ENCODE results near the gene CRB2. TPM values are rescaled to one million over a fixed set of nuclear protein-coding genes. Genes with fewer than 3 reads are reported as not detected.

Gene CRB2
- total RNA-seq (not detected in 2 replicates), polyA plus RNA-seq (not detected in 2 replicates), polyA minus RNA-seq (not detected in 2 replicates), Bru-seq, nascent RNA (not detected), BruChase-seq, experiment 1, labeled RNA remaining after a 6-hour chase (not detected), BruChase-seq, experiment 2, labeled RNA remaining after a 2-hour chase (not detected)
- not detected in 2 replicates for polyA plus RNA-seq (2011; cell fraction: cytosol; rRNA removed)
- polyA plus RNA-seq (2011; cell fraction: nucleus; rRNA removed), result not detected in 2 replicates
- not detected in 2 replicates for polyA plus RNA-seq (2012)
- not detected for polyA minus RNA-seq (2011; cell fraction: cytosol; rRNA and poly(A)+ RNA removed)
- not detected in 2 replicates for polyA minus RNA-seq (2011; cell fraction: nucleus; rRNA and poly(A)+ RNA removed)
- long read RNA-seq, result 0 reads

DNA sequence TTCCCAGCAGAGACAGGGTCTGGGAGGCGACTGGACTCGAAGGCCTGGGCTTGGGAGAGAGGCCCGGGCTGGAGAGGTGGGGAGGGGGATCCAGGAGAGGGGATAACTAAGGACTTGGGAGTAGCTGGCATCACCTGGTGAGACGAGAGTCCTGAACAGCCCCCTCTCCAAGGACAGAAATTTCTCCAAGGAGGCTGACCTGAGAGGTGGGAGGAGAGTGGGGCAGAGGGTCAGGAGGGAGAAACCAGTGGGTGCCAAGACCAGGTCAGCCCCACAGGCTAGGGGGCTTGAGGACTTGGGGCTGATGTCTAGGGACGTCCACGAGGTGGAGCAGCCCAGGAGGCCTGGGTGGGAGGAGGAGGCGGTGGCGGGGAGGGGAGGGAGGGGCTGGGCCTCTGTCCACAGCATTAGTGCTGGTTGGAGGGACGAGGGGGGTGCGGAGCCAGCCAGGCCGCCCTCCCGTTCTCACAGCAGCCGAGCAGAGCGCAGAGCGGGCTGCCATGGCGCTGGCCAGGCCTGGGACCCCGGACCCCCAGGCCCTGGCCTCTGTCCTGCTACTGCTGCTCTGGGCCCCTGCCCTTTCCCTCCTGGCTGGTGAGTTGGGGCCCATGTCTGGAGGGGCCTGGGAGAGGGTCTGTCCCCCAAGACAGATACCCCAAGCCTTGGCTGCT, at the start of gene CRB2:
Gene CRB2 (plus strand): TSS at position 437 of the 671 bp plus-strand sequence. CDS start 64 bp downstream, at position 501.
- no peaks in the 10 kb centered on the region for H3K36me3 ChIP-seq (ENCODE audit: control insufficient read depth in 2 of 2, extremely low read depth in 1 of 2, insufficient read depth in 2 of 2, low read length in 2 of 2)
- dilution Hi-C loops (cut with MboI; ENCODE audit: extremely low pct_ligation_motif_present, low sequenced_read_pairs) (no loop called here), intact Hi-C loops (cut with micrococcal nuclease) (no loop called here)
- no peaks in the 10 kb centered on the region for H3K9me3 ChIP-seq (replicated peaks; ENCODE audit: control insufficient read depth, insufficient read depth, low read length)
- no peak within 1 kb of the TSS for H3K4me3 ChIP-seq (replicated peaks in 1 of 3; ENCODE audit: insufficient read depth in 1 of 3, low read depth in 1 of 3, low read length in 3 of 3)
- no peaks in the 10 kb centered on the region for H3K4me1 ChIP-seq (ENCODE audit: control insufficient read depth, extremely low read depth, insufficient read depth, low read length)
- H2AFZ ChIP-seq (ENCODE audit: low read depth, low read length), result no peak within 1 kb of the TSS
- DNase-seq (ENCODE audit: low read depth, low spot score) (no peak), FAIRE-seq (no peak)
- no peaks in the 10 kb centered on the region for H3K9me1 ChIP-seq (replicated peaks; ENCODE audit: control insufficient read depth, extremely low read depth, insufficient read depth, low read length)
- no peak within 1 kb of the TSS for H3K27ac ChIP-seq (ENCODE audit: insufficient read depth, low read depth, low read length)
- TF ChIP-seq JUN (IDR thresholded peaks at IDR 0.05; ENCODE audit: borderline replicate concordance, insufficient read depth, insufficient read length, low read depth), result no peak
- no peak for TF ChIP-seq GATA2 (IDR thresholded peaks at IDR 0.05; ENCODE audit: insufficient read depth, insufficient read length, low read depth, low read length)
- no peak for TF ChIP-seq POLR2A (IDR thresholded peaks at IDR 0.05; ENCODE audit: low read depth, low read length)
- TF ChIP-seq FOS (IDR thresholded peaks at IDR 0.05; ENCODE audit: borderline replicate concordance, insufficient read depth, low read length), result no peak
- no peak for TF ChIP-seq MAX (IDR thresholded peaks at IDR 0.05; ENCODE audit: insufficient read depth, insufficient read length)
- no peak for TF ChIP-seq EZH2 (IDR thresholded peaks at IDR 0.05; ENCODE audit: borderline replicate concordance, low read depth, low read length, severe bottlenecking)
- TF ChIP-seq CTCF (IDR thresholded peaks at IDR 0.05; ENCODE audit: extremely low read depth in 1 of 2, insufficient read depth in 1 of 2, low read depth in 1 of 2, low read length in 2 of 2), result no peak
- no peak for TF ChIP-seq MYC (IDR thresholded peaks at IDR 0.05; ENCODE audit: low read depth, low read length)
- TF ChIP-seq POLR2AphosphoS5 (IDR thresholded peaks at IDR 0.05; ENCODE audit: insufficient read depth, low read depth, low read length), result no peak
- no TSS peak for BruUV-seq (replicated peaks)
- H3K27me3 ChIP-seq (ENCODE audit: control insufficient read depth in 2 of 2, insufficient read depth in 2 of 2, low read length in 2 of 2), result peaks cover 0 to 2% of the 10 kb centered on the region in 2 experiments
- no peaks in the 10 kb centered on the region for H4K20me1 ChIP-seq (replicated peaks; ENCODE audit: control insufficient read depth, extremely low read depth, insufficient read depth, low read length)
- H3K4me2 ChIP-seq (ENCODE audit: insufficient read depth, low read length), result no peak within 1 kb of the TSS
- POLR2A ChIA-PET, result no interaction called here
- no peak within 1 kb of the TSS for H3K9ac ChIP-seq (replicated peaks; ENCODE audit: extremely low read depth, insufficient read depth, low read length)
- CTCF ChIA-PET, result interaction anchor here (0.6 to 4.7 kb wide), 8 partner anchors 11 to 145 kb away, joined by 3 to 117 read pairs (median 4); no protein-coding TSS in a partner anchor
- no peaks in the 10 kb centered on the region for H3K79me2 ChIP-seq (ENCODE audit: control insufficient read depth, insufficient read depth, low read length)
